ENCODE results near the gene DCAF5. TPM values are rescaled to one million over a fixed set of nuclear protein-coding genes. Genes with fewer than 3 reads are reported as not detected.

The DCAF5 gene
- total and polyA plus RNA-seq, 2 of the 13 experiments (the other 11 are each of a cell fraction or from before 2014, with no cell fraction given): 13.4 to 31.6 TPM

DNA sequence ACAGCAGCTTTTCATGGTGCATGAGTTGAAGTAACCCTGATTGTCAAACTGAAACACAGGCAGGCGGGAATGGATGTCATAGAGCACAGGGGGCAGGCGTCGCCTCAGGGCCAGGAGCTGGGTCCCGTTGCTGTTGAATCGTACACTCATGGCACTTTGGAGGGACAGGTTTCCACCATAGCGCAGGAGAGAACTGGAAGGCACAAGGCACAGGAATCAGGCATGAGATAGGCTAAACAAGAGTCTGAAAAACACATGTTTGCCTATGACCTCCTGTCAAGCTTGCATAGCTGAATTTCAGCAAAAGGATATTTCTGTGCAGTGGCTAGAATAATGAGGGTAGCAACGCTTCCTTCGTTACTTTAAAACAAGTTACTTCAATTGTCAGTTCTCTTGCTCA, 61.2 kb downstream of the DCAF5 start:
- Histone ChIP-seq H3K4me2 (ENCODE audit: low read depth, low read length) (no peak overlapping the region), H3K9me3 (ENCODE audit: low read length) (no peaks in the 10 kb centered on the region), H3K9ac (ENCODE audit: insufficient read depth, low read depth, low read length) (no peak overlapping the region), H3K4me3 (replicated peaks in 1 of 3; ENCODE audit: insufficient read depth in 1 of 3, low read depth in 2 of 3, low read length in 3 of 3) (no peak overlapping the region), H2AFZ (ENCODE audit: low read length) (no peak overlapping the region), H3K4me1 (ENCODE audit: insufficient read depth, low read length) (peaks cover 36% of the 10 kb centered on the region), H3K27ac (ENCODE audit: extremely low read length, insufficient read depth, low read length) (no peak overlapping the region), H3K27me3 (ENCODE audit: control insufficient read depth in 1 of 2, insufficient read depth in 2 of 2, low read length in 2 of 2) (no peaks in the 10 kb centered on the region), H3K36me3 (replicated peaks in 1 of 2; ENCODE audit: control insufficient read depth in 1 of 2, insufficient read depth in 2 of 2, low read length in 2 of 2) (peaks cover 4 to 46% of the 10 kb centered on the region in 2 experiments; a peak in 4 of 5 replicates), H4K20me1 (ENCODE audit: insufficient read depth, low read length) (no peaks in the 10 kb centered on the region), H3K79me2 (ENCODE audit: insufficient read depth, low read length) (no peaks in the 10 kb centered on the region)
- POLR2A ChIA-PET: no interaction called here
- no peak for TF ChIP-seq ZNF430 (CRISPR knock-in tag; IDR thresholded peaks at IDR 0.05)
- TF ChIP-seq SP4 (CRISPR knock-in tag; IDR thresholded peaks at IDR 0.05): no peak
- TF ChIP-seq SP140L (CRISPR knock-in tag; IDR thresholded peaks at IDR 0.05; ENCODE audit: borderline replicate concordance): no peak
- no peak for TF ChIP-seq SNAPC2 (CRISPR knock-in tag; IDR thresholded peaks at IDR 0.05)
- no peak for TF ChIP-seq POLR2G (IDR thresholded peaks at IDR 0.05; ENCODE audit: low read depth, low read length)
- no peak for TF ChIP-seq ZNF546 (CRISPR knock-in tag; conservative IDR thresholded peaks at IDR 0.05)
- no peak for TF ChIP-seq SETDB1 (CRISPR knock-in tag; IDR thresholded peaks at IDR 0.05; ENCODE audit: borderline replicate concordance)
- TF ChIP-seq PAWR (CRISPR knock-in tag; IDR thresholded peaks at IDR 0.05; ENCODE audit: borderline replicate concordance): no peak
- TF ChIP-seq MAF1 (CRISPR knock-in tag; IDR thresholded peaks at IDR 0.05; ENCODE audit: borderline replicate concordance): no peak
- no peak for TF ChIP-seq KLF13 (CRISPR knock-in tag; IDR thresholded peaks at IDR 0.05)
- TF ChIP-seq, protein P1, sequence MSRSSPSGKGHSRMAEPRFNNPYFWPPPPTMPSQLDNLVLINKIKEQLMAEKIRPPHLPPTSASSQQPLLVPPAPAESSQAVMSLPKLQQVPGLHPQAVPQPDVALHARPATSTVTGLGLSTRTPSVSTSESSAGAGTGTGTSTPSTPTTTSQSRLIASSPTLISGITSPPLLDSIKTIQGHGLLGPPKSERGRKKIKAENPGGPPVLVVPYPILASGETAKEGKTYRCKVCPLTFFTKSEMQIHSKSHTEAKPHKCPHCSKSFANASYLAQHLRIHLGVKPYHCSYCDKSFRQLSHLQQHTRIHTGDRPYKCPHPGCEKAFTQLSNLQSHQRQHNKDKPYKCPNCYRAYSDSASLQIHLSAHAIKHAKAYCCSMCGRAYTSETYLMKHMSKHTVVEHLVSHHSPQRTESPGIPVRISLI (CRISPR knock-in tag; IDR thresholded peaks at IDR 0.05; ENCODE audit: borderline replicate concordance): no peak
- no peak for TF ChIP-seq ZNF224 (CRISPR knock-in tag; IDR thresholded peaks at IDR 0.05)
- no peak for TF ChIP-seq MXI1 (IDR thresholded peaks at IDR 0.05; ENCODE audit: borderline replicate concordance, low read depth, low read length)
- TF ChIP-seq ELF4 (CRISPR knock-in tag; IDR thresholded peaks at IDR 0.05; ENCODE audit: borderline replicate concordance): no peak
- no peak for TF ChIP-seq CENPT (CRISPR knock-in tag; IDR thresholded peaks at IDR 0.05; ENCODE audit: low read depth)
- TF ChIP-seq, protein P2, sequence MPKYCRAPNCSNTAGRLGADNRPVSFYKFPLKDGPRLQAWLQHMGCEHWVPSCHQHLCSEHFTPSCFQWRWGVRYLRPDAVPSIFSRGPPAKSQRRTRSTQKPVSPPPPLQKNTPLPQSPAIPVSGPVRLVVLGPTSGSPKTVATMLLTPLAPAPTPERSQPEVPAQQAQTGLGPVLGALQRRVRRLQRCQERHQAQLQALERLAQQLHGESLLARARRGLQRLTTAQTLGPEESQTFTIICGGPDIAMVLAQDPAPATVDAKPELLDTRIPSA (CRISPR knock-in tag; IDR thresholded peaks at IDR 0.05; ENCODE audit: borderline replicate concordance): no peak
- no peak for DNase-seq (ENCODE audit: low spot score)
- no peak for FAIRE-seq
- CTCF ChIA-PET (ENCODE audit: low intra/inter-chr PET ratio, low total read pairs): no interaction called here
- WGBS (ENCODE audit: low lambda C conversion rate): 98% methylated on average over 8 of the region's 8 CpGs
- intact Hi-C loops (cut with micrococcal nuclease; ENCODE audit: unreplicated experiment) (loop anchor here (5.0 kb wide), 2 partner anchors 179 to 229 kb away; no protein-coding TSS in a partner anchor), in situ Hi-C loops (cut with HindIII; ENCODE audit: extremely low pct_ligation_motif_present, low pct_unique_long_range_greater_than_20kb) (no loop called here)
- no peak for ATAC-seq
- BruUV-seq (replicated peaks): no TSS peak

Data from HepG2 (cell line).